GM19372 (cell line): ENCODE data around the gene TNKS1BP1.

Experiments used
- ATAC-seq: cut with Tn5 transposase; IDR thresholded peaks from one replicate; pipeline ENCODE4 v1.9.1; 2021; ENCODE audit warnings: mild to moderate bottlenecking, low read depth, moderate library complexity; ENCODE audit not compliant: unreplicated experiment

TNKS1BP1 gene

DNA sequence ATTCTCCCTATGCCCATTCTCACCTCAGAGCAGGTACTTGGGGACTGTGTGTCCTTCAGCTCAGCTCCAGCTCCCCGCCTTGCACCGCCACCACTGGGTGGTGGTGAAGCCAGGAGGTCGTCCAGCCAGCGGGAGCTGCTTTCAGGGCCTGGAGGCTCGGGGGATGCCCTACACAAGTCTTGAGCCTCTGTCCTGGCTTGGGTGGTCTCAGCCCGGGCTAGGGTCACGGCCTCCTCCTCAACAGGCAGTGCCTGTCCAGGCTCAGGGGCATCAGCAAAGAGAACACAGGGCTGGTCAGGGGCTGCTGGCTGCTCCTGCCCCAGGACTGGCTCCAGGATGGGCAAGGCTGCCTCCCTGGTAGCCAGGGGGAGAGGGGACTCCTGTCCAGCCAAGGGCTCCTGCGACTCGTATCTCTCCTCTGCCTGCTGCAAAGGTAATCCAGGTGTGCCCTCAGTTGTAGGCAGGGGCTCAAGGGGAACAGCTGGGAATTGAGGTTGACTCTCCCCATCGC is 12.2 kb downstream of the TNKS1BP1 start:
- ATAC-seq, result no peak

- ATAC-seq, result peak; percentile 81
Observed at GRCh38 chr11:57311109-57311936, 13.4 kb downstream of the TNKS1BP1 start.

- ATAC-seq, result no peak
Observed at GRCh38 chr11:57310630-57311086, 14.1 kb downstream of the TNKS1BP1 start.

GRCh38 chr11:57310091-57310490 is 14.7 kb downstream of the TNKS1BP1 start:
- ATAC-seq, result no peak

DNA sequence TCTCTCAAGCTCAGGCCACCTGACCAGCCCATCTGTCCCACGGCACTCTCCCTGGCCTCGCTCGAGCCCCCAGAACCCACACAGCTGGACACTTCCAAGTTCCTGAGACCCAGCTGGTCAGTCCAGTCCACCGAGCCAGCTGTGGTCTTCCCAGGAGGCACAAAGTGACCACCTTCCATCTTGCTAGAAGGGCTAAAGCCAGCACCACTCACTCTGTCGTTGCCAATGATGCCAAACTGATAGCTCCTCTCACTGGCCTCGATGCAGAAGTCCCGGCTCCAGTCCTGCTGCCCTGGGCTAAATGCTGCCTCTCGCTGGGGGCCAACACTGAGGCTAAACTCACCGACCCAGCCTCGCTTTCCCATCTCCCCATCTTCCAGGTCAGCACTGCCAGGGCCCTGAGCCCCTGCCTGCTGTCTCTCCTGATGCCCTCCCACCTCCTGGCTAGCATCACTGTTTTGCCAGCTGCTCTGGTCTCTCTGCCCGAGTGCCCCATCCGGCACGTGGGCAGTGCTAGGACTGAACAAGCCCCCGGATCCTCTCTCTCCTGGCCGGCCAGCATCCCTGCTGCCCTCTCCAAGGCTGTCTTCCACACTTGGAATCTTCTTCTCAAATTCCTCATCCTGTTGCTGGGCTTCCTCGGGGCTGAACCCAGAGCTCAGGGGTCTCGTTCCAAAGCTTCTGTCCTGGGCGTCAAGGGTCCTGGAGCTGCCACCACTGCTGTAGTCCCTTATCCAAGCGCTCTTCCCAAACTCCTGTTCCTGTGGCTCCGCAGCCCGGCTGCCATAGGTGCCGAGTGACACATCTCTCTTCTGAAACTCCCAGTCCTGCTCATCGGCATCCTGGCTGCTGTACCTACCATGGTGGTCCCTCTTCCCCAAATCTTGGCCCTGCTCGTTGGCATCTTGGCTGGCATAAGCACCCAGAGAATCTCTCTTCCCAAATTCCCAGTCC is 15.4 kb downstream of the TNKS1BP1 start:
- ATAC-seq, result no peak

GRCh38 chr11:57308426-57309060 is 16.2 kb downstream of the TNKS1BP1 start:
- no peak for ATAC-seq

DNA sequence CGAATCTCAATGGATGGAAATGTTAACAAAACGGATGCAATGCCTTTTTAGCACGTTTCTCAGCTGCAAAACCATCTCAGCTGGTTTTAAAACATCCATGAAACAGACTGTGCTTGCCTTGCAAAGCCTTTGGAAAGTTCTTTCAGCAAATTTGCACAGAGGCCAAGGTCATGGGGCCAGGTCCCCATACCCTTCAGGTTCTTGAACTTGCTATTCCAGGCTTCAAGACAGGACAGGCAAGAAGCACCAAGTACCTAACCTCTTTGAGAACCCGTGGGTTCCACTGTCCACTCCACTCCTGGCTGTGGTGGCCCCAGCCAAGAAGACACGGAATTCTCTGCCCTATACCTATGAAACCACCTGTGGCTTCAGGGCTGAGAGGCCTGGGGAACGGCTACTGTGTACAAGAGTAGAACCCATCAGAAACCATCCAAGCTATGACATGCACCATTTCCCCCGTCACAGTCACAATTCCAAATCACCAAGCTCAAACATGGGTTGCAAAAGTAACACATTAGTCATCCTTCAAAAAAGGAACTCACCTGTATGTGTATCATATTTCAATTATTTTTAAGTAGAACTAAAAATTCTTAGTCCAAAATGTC is 17.0 kb downstream of the TNKS1BP1 start:
- no peak for ATAC-seq

DNA sequence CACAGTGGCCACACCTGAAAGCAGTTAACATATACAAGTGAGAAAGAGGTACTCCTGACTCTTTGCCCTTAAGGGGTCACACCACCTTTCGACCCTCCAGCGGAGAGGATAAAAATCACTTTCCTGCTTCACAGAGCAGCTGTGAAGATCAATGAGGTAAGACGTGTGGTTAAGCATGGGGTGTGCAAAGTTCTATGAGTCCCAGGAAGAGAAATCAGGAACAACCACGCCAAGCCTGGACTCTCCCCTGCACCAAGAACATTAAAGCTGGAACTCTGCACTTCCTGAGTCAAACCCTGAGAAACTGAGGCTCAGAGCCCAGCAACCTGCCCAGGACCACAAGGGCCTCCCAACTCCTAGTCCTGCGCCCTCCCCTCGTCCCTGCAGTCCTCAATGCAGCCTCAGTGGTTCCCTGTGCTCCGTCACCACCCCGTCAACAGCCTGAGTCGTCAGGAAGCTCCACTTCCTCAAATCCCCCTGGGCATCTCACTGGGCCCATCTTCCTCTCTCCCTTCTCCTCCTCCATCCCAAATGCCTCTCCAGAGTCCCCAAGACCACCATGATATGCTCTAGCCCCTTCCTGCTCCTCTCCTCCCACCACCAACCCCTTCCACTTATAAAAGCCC is 17.7 kb downstream of the TNKS1BP1 start:
- ATAC-seq, result no peak

- no peak for ATAC-seq
Observed at GRCh38 chr11:57306161-57306876, 18.4 kb downstream of the TNKS1BP1 start.

- no peak for ATAC-seq
Observed at GRCh38 chr11:57305523-57305922, 19.2 kb downstream of the TNKS1BP1 start.

- ATAC-seq, result no peak
Observed at GRCh38 chr11:57303990-57304579, 20.7 kb downstream of the TNKS1BP1 start.

DNA sequence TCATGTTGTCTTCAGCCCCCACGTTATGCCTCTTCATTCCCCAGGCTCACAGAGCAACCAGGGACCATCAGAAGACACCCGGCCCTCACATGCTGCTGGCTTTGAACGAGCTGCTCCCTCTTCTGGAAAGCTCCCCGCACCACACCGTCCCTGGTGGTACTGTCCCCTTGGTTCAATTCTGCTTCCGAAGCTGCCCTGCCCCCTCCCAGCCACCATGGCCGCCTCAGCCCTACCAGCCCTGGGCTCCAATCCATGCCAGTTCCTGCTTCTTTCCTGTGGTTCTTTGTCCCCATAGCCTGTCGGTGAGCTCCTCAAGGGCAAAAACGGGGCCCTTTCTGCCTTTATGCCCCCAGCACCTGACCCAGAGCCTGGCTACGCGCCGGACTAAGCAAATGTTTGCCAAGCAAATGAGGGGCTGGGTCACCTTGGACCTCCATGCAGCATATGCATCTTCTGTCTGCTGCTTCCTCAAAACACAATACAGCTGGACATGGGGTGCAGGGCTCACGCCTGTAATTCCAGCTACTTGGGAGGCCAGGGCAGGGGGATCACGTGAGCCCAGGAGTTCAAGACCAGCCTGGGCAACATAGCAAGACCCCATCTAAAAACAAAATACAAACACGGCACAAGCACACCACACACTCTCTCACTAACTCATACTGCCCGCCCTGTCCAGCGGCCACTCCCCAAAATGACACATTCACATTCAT is 21.3 kb downstream of the TNKS1BP1 start:
- no peak for ATAC-seq

GRCh38 chr11:57302489-57302888 is 22.3 kb downstream of the TNKS1BP1 start:
- no peak for ATAC-seq

- ATAC-seq, result no peak
Observed at GRCh38 chr11:57301711-57302423, 22.9 kb downstream of the TNKS1BP1 start.

GRCh38 chr11:57300785-57301184 is 24.0 kb downstream of the TNKS1BP1 start:
- ATAC-seq, result no peak

DNA sequence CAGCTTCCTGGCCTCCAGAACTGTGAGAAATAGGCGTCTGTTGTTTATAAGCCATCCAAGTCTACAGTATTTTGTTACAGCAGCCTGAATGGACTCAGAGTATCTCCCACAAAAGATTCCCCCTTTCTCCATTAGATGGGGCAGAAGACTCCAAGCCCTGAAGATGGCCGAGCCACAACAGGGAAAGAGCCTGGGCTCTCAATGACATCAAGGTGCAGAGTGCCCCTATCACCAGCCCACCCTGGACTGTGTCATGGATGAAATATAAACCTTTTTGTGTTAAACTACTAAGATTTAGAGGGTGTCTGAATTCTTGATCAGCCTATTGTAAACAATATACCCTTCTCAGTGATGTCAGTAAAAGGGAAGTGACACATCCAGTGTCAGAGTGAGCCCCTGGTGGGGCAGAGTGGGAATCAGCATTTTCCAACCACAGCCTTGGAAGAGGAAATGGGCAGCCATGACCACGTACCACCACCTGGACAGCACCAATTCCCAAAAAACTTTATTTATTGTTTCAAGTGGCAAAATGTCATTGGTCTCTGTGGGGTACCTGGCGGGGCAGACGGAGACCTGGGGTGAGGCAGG is 25.5 kb downstream of the TNKS1BP1 start:
- ATAC-seq, result no peak

DNA sequence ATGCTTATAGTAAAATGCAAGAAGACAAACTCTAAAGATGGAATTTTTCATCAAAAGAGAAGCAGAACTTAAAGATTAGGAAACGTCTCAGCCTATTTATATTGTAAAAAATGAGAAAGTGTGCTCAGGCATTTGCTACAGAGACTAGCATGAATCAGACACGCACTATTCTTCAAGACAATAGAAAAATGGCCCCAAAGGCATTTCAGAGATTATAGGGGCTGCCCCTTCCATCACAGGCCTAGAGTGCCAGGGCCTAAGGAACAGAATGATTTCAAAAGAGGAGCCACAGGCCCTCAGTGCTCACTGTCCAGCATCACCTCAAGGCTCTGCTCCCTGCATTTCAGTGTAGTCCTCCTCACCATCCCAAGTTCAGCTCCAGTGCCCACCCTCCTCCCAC is 27.5 kb downstream of the TNKS1BP1 start:
- no peak for ATAC-seq
